ENCODE measurements around the gene DNAH12. TPM values are rescaled to one million over a fixed set of nuclear protein-coding genes. Genes with fewer than 3 reads are reported as not detected.

The DNAH12 gene
- total RNA-seq, 1 donor from 2014 or later = 0.82 TPM

GRCh38 chr3:57252404-57252803 lies 291.7 kb downstream of the DNAH12 start:
- no peak for FAIRE-seq
- no peak for DNase-seq (ENCODE audit: low spot score in 2 of 2)

- FAIRE-seq (no peak), DNase-seq (ENCODE audit: low spot score in 2 of 2) (no peak)
Observed at GRCh38 chr3:57244946-57245345, 299.2 kb downstream of the DNAH12 start.

Small RNA genes lying within 50 kb of the gene (small RNA-seq; reads per million reads assigned to genes)
- gene RF00019 (not detected), gene RNU6-108P (not detected), gene RNU6-1181P (not detected), gene RNU6-483P (not detected)

Other genes with a start within 250 kb of the DNAH12 start
- 17.5 TPM for gene PDE12, start 11.9 kb upstream of the DNAH12 start, total RNA-seq
- gene ARF4, start 53.0 kb upstream of the DNAH12 start, total RNA-seq = 132 TPM
- gene DENND6A, start 148.7 kb upstream of the DNAH12 start, total RNA-seq = 46.1 TPM
- gene SLMAP, start 212.0 kb upstream of the DNAH12 start, total RNA-seq = 60.7 TPM